NT2/D1 (cell line): ENCODE results near the gene C13orf42.
"Not testable (repeated sequence)": the region's sequence is repeated elsewhere in the genome, so short reads cannot be mapped to it uniquely, and the experiment has no call there.

ENCODE experiments used
- DNase-seq: peaks from one replicate; pipeline ENCODE4 v3.0.0-alpha.2; 2011; ENCODE audit warnings: low read depth, low spot score
- H3K27me3 ChIP-seq: 2 replicates; pipeline ENCODE4 v1.6.0; 2011; ENCODE audit warnings: mild to moderate bottlenecking; ENCODE audit not compliant: insufficient read length, insufficient read depth
- H3K36me3 ChIP-seq: 2 replicates; pipeline ENCODE4 v1.6.1; 2011; ENCODE audit warnings: mild to moderate bottlenecking, low read length, mixed read lengths; ENCODE audit not compliant: insufficient read depth, insufficient read length
- H3K4me1 ChIP-seq: 2 replicates; pipeline ENCODE4 v1.5.1; 2011; ENCODE audit not compliant: insufficient read depth, insufficient read length
- H3K4me3 ChIP-seq: 2 replicates; pipeline ENCODE4 v1.5.1; 2011; ENCODE audit warnings: low read depth; ENCODE audit not compliant: insufficient read length
- H3K9ac ChIP-seq: 2 replicates; pipeline ENCODE4 v1.6.0; 2011; ENCODE audit warnings: low read depth; ENCODE audit not compliant: insufficient read length
- H3K9me3 ChIP-seq: 2 replicates; pipeline ENCODE4 v1.5.1; 2011; ENCODE audit warnings: mild to moderate bottlenecking, low read length; ENCODE audit not compliant: insufficient read depth
- SUZ12 ChIP-seq: IDR thresholded peaks from 2 replicates; pipeline ENCODE4 v1.6.1; 2011; ENCODE audit not compliant: insufficient read length, insufficient read depth; ENCODE audit errors: extremely low read depth
- YY1 ChIP-seq: IDR thresholded peaks from 2 replicates; pipeline ENCODE4 v1.6.1; 2011; ENCODE audit not compliant: insufficient read length, insufficient read depth
- ZNF274 ChIP-seq: IDR thresholded peaks from 2 replicates; pipeline ENCODE4 v1.6.1; 2011; ENCODE audit warnings: mild to moderate bottlenecking, low read depth, low read length

C13orf42 gene

GRCh38 chr13:51101636-51102235, 9.3 kb downstream of the C13orf42 start:
- no peak overlapping the region for H3K9ac ChIP-seq
- H3K36me3 ChIP-seq, result no peaks in the 10 kb centered on the region
- DNase-seq, result no peak
- TF ChIP-seq SUZ12 (no peak), ZNF274 (no peak)
- no peaks in the 10 kb centered on the region for H3K27me3 ChIP-seq
- no peak overlapping the region for H3K4me3 ChIP-seq
- no peaks in the 10 kb centered on the region for H3K9me3 ChIP-seq
- no peaks in the 10 kb centered on the region for H3K4me1 ChIP-seq

- Histone ChIP-seq H3K4me3 (no peak overlapping the region), H3K4me1 (no peaks in the 10 kb centered on the region), H3K27me3 (no peaks in the 10 kb centered on the region), H3K9ac (no peak overlapping the region), H3K9me3 (no peaks in the 10 kb centered on the region), H3K36me3 (no peaks in the 10 kb centered on the region)
- peak; percentile 35 for DNase-seq
- TF ChIP-seq YY1 (no peak), ZNF274 (no peak), SUZ12 (no peak)
These were observed 13.6 kb downstream of the C13orf42 start for GRCh38 chr13:51097353-51098043.

- no peaks in the 10 kb centered on the region for H3K4me1 ChIP-seq
- no peak for DNase-seq
These were observed 14.9 kb downstream of the C13orf42 start for GRCh38 chr13:51096131-51096530.

GRCh38 chr13:51093574-51093973, 17.5 kb downstream of the C13orf42 start:
- no peak overlapping the region for H3K4me3 ChIP-seq
- H3K36me3 ChIP-seq, result no peaks in the 10 kb centered on the region
- no peaks in the 10 kb centered on the region for H3K4me1 ChIP-seq
- no peak for DNase-seq
- H3K9ac ChIP-seq, result no peak overlapping the region
- H3K27me3 ChIP-seq, result no peaks in the 10 kb centered on the region
- H3K9me3 ChIP-seq, result no peaks in the 10 kb centered on the region
- TF ChIP-seq ZNF274 (no peak), SUZ12 (no peak), YY1 (no peak)

More at GRCh38 chr13:51096131-51096530, 14.9 kb downstream of the C13orf42 start:
- H3K9me3 ChIP-seq, result no peaks in the 10 kb centered on the region
- no peaks in the 10 kb centered on the region for H3K36me3 ChIP-seq
- TF ChIP-seq ZNF274 (no peak), YY1 (no peak), SUZ12 (no peak)
- no peak overlapping the region for H3K4me3 ChIP-seq
- H3K27me3 ChIP-seq, result no peaks in the 10 kb centered on the region
- no peak overlapping the region for H3K9ac ChIP-seq

GRCh38 chr13:51091839-51092238, 19.2 kb downstream of the C13orf42 start:
- Histone ChIP-seq H3K27me3 (no peaks in the 10 kb centered on the region), H3K36me3 (no peaks in the 10 kb centered on the region), H3K4me3 (no peak overlapping the region), H3K4me1 (no peaks in the 10 kb centered on the region), H3K9me3 (no peaks in the 10 kb centered on the region), H3K9ac (no peak overlapping the region)
- no peak for TF ChIP-seq ZNF274
- no peak for TF ChIP-seq YY1
- TF ChIP-seq SUZ12, result no peak
- no peak for DNase-seq

- Histone ChIP-seq H3K36me3 (no peaks in the 10 kb centered on the region), H3K4me3 (no peak overlapping the region), H3K27me3 (no peaks in the 10 kb centered on the region), H3K9ac (no peak overlapping the region), H3K9me3 (no peaks in the 10 kb centered on the region), H3K4me1 (no peaks in the 10 kb centered on the region)
- TF ChIP-seq SUZ12, result no peak
- no peak for TF ChIP-seq ZNF274
- TF ChIP-seq YY1, result no peak
- no peak for DNase-seq
These were observed 27.4 kb downstream of the C13orf42 start for GRCh38 chr13:51083706-51084105.

- H3K4me3 ChIP-seq, DNase-seq, H3K9me3 ChIP-seq, H3K9ac ChIP-seq, H3K36me3 ChIP-seq, H3K27me3 ChIP-seq, H3K4me1 ChIP-seq: not testable (repeated sequence)
These were observed 30.5 kb downstream of the C13orf42 start for GRCh38 chr13:51080478-51081065.
